Tibial nerve (tissue), 3 donors: ENCODE data around the gene FBLN7.

Experiments used
- CTCF ChIP-seq, 5 experiments: fragments of 200-600 bp in 3 of 5; fragments of 450-650 bp in 2 of 5; sonication (generic) in 3 of 5; IDR thresholded peaks; one replicate each; pipeline ENCODE4 v1.5.1; 2016 to 2019; ENCODE audit warnings: antibody characterized with exemption in 5 of 5, mild to moderate bottlenecking in 3 of 5, moderate library complexity in 2 of 5
- POLR2A ChIP-seq, 2 donors: fragments of 450-650 bp; IDR thresholded peaks; one replicate each; pipeline ENCODE4 v1.6.1; 2017; ENCODE audit warnings: antibody characterized with exemption in 2 of 2, mild to moderate bottlenecking in 2 of 2, moderate library complexity in 2 of 2

- TF ChIP-seq CTCF (IDR thresholded peaks at IDR 0.05) (no peak), POLR2A (IDR thresholded peaks at IDR 0.05) (no peak)
Observed at GRCh38 chr2:112154246-112155117, 16.3 kb downstream of the FBLN7 start.
